AML-193 (cell line): ENCODE measurements around the gene MIEF1.

Source experiments
- DNase-seq, 2 experiments: peaks; one replicate each; lab custom pipeline; 2025; lab: John Stamatoyannopoulos, UW

Gene MIEF1

DNA sequence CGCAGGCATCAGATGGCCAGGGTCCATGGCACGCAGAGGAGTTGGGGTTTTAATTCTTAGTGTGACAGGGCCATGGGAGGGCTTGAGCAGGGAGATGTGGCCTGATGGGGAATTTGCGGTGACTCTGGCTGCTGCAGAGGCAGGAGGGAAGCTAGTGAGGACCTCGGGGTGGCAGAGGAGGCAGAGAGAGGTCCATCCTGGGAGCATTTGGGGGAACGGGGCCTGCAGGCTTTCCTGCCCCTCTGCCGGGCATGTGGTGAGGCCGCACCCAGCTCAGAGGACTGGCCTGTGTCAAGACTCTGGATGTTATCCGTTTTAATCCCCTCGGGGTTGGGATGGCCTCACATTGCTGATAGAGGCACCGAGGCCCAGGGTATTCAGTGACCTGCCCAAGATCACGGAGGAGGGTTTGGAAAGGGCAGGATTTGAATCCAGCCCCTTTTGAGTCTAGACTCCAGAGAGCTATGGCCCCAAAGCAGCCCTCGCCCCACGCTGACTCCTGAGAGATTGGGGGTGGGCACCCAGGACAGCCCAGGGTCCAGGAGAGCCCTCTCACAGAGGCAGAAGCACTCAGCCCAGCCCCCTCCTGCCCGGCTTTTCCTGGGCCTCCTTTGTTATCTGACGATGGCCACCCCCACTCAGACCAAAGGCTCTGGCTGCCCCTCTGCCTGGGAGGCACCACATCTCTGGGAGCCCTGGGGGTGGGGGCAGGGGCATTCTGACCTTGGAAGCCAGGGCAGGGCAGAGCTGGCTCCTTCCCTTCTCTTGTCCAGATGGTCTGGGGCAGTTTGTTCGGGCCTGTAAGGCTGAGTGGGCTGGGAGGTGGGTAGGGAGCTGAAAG, 31.4 kb upstream of the MIEF1 start:
- DNase-seq = no peak

DNA sequence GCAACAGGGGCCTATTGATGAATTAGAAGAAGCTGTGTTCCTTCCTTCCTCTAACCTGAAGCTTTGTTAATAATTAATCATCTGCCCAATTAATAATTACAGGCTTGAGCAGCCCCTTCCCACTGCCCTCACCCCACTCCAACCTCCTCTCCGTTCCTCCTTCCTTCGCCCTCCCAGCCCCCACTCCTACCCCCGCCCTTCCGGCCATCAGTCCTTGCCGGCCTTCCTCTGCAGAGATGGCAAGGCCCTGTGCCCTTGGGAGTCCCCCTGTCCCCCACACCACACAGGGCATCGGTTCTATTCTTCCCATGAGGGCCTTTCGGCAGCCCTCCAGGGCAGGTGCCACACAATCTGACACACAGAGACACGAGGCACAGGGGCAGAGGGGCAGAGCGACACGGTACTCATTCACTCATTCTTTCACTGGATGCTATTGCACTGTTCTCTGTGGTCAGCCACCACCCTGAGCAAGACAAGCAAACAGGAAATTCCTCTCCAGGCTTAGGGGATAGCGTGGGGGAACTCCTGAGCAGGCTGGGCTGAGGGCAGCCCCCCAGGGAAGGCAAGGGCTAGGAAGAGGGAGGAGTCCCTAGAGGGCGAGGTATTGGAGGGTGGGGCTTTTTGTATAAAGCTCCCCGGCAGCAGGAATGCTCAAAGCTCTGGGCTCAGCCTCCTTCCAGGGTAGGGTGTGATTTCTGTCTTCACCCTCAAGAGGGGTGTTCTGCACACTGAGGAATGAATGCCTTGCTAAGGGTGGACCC, 30.5 kb upstream of the MIEF1 start:
- peak; percentile 3 to 9 for DNase-seq

DNA sequence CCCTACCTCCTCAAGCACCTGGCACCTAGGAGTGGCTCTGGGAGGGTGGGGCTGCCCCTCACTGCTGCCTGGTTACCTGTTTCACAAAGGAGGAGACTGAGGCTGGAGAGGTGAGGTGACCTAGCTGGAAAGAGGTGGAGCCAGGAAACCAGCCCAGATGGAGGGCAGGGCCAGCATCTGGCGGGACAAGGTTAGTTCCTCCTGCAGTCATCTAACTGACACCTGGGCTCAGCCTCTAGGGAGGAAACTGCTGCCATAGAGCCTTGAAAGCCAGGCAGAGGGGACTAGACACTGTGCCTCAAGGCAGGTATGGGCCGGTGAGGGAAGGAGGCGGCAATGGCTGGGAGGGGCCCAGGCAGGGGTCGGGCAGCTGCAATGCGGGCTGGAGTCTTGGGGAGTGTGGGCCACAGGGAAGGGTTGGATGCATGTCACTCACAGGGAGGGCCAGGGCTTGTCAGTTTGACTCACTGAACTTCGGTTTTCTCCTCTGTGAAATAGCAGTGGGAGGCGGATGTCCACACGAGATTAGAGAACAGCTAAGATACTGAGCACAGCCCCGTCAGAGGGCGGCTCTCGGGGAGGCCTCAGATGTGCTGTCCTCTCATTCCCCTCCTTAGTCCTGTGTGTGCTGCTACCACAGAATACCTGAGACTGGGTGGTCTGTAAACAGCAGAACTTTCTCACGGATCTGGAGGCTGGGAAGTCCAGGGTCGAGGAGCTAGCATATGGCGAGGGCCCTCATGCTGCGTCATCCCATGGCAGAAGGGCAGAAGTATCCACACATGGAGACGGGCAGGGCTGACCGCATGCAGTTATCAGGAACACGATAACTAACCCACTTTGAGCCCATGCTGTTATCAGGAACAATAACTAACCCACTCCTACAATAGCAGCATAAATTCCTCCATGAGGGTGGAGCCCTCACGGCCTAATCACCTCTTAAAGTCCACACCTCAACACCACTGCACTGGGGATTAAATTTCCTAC, 29.2 kb upstream of the MIEF1 start:
- no peak for DNase-seq

DNA sequence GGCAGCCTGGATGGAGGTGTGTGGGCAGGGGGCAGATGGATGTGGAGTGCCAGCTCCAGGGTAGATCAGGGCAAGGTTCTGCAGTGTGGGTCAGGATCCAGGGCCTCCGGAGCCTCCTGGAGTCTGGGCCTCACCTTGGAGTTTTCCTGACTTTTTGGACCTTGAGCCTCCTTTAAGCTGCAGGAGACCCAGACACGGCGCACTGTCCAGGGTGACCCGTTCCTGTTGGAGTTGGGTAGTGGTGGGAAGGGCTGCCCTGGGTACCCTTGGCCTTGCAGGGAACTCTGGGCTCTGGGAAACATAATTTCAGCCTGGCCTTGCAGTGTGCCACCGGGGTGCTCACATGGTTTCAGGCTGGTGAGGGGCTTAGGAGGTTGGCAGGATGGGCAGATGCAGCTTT, 28.2 kb upstream of the MIEF1 start:
- DNase-seq = no peak

DNA sequence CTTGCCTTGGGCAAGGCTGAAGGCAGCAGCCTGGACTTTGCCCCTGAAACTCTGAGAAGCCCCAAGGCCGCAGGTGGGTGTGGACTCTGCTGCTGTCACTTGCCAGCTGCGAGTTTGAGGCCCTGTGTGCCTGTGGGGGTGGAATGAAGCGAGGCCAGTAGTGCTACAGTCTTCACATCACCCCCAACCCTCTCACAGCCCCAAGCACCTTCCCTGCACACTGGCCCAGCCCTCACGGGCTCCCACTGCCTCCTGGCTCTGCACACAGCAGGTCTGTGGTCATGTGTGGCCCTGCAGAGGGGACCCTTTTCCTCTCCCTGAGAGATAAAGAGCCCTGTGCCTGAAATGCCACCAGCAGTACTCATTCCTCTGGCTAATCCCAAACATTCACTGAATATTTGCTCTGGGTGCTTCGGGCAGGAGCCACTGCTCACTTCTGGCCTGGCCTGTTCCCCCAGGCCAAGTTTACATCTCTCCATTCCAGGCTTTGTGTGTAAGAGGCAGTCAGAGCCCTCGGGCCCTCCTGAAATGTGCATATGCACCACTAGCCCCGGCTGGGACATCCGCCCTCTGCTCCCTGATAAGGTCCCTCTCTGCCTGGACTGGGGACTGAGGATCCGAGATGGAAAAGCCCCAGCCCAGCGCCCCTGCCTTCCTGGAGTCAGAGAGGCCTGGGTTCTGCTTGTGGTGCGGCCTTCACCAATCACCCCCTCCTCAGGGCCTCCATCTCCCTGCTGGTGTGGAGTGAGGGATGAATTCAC, 27.6 kb upstream of the MIEF1 start:
- DNase-seq = no peak

DNA sequence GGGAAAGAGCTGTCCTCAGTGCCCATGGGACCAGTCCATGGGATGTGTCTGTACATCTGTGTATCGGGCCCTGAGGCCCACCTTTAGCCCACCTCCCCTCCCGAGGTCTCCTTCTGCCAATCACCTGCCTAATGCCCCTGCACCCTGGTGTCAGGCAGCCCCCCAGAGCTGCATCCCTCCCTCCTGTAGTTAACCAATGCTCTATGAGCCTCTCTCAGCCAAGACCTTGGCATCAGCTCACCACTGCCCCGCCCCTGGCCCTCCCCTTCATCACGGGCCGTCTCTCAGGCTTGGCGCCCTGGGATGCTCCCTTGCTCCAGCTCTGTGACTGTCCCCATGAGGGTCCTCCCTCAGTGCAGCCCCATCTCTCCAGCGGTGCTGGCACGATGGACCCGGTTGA, 26.8 kb upstream of the MIEF1 start:
- DNase-seq = no peak

DNA sequence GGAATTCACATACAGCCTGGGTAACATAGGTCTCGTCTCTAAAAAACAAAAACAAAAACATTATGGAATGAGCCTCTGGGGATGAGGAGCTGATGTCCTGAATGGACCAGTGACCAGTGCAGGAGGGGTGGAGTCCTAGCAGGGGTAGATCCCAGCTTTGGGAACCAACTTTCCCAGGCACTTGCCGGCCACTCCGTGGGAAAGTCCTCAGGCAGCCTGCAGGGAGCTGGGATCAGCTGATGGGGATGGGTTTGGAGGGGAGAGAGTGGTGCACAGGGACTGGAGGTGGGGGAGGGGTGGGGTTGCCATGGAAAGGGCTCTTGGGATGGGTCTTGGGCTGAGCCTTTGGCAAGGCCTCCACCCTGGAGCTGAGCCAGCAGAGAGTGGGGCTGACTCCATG, 26.2 kb upstream of the MIEF1 start:
- DNase-seq = no peak

DNA sequence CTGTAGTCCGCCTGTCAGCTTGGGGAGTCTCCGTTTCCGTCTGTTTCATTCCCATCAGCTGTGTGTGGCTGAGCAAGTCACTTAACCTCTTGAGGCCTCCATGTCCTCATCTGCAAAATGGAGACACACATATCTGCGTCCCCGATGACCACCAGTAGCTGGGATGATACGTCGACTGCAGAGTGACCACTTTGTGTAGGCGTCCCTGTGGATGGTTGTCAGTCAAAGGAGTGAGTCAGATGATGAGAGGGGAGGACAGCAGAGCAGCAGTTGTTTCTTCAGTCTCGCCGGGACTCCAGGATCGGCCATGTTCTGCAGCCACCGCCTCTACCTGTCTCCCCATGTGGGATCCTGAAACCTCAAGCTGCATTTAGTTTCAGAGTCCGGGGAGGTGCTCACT, 25.4 kb upstream of the MIEF1 start:
- DNase-seq = no peak

DNA sequence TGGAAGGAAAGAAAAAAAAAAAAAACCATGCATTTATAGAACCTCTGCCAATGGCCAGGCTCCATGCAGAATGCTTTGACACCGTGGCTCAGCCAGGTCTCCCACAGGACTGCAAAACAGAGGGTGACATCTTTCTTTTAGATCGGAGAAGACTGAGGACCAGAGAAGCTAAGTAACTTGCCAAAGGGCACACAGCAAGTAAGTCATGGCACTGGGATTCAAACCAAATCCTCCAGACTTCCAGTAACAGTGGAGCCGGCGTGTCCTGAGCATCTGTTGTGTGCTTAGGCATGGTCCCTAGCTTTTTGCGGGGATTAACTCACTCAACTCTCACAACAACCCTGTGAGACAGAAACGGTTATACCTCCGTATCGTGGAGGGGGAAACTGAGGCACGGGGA, 24.5 kb upstream of the MIEF1 start:
- DNase-seq = no peak

DNA sequence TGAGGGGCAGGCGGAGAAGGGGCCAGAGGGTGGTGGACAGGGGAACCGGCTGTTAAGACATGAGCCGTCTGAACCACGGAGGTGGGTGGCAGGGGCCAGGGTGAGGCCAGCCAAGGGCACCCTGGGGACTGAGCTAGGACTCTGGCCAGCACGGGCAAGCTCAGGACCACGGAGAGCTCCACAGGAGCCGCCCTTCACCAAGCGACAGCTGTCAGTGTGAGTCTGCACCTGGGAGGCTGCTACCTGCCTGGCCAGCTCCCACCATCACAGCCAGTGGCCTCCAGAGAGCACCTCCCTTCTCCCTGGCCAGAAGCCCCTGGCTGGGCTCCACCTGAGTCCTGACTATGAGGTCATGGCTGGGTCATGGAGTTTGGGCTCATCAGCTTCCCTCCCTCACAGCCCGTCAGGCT, 23.6 kb upstream of the MIEF1 start:
- DNase-seq = no peak

DNA sequence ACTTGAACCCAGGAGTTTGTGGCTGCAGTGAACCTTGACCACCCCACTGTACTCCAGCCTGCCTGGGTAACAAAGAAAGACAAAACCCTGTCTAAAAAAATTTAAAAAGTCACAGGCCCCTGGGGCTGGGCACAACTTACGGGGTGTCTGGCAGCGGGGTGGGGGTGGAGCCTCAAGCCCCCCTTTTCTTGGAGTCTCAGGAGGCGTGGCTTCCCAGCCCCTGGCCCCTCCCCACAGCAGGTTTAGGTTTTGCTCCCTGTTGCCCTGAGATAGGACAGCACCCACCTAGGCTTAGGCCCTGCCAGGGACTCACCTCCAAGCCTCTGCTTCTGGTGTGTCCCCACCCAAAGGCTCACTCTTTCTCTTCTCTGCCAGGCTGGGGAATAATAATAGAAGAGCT, 22.8 kb upstream of the MIEF1 start:
- no peak for DNase-seq

DNA sequence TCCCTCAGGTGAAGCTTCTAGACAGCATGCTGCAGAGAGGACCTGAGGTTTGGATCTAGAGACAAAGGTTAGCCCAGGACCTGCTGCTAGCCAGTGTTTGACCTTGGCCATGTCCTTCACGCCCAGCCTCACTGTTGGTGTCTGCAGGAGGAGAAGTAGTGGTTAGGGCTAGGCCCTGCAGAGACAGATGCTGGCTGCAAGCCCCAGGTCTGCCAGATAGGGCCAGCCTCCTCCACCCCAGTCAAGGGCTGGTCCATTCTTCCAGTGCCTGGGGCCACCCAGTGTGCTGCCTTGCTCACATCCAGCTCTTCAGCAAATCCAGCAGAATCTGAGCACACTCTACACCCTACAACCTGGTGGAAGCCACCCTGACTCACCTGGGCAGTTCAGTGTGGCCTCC, 21.5 kb upstream of the MIEF1 start:
- DNase-seq = no peak

DNA sequence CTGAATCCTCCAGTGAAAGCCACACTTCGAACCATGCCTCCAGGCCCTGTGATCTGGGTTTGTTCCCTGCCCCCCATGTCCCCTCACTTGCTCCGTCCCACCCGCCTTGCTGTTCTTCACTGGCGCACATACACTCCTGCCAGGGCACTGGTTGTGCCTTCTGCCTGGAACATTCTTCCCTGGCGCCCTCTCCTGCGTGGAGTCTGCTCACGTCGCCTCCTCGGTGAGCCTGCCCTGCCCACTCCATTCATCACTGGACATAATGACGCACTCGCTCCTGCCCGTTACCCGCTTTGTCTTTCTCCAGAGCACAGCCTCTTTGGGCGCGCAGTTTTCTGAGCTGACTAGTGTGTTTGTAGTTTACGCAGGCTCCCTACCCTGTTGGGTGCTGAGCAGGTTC, 21.0 kb upstream of the MIEF1 start:
- DNase-seq = no peak

DNA sequence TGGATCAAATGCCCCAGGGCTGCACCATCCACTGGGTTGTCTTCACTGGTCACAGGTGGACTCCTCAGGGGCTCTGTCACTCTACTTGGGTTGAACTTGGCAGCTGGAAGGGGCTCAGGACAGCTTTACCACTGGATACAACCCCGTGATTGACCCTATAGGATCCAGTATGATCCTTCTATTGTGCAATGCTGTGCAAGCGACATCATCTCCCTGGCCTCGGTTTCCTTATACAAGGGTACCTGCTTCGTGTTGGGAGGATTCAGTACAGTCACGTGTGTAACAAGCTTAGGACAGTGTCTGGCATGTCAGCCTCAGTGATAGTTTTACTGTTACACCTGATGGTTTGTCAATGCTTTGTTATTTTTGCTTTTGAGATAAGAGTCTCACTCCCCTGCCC, 20.5 kb upstream of the MIEF1 start:
- no peak for DNase-seq

DNA sequence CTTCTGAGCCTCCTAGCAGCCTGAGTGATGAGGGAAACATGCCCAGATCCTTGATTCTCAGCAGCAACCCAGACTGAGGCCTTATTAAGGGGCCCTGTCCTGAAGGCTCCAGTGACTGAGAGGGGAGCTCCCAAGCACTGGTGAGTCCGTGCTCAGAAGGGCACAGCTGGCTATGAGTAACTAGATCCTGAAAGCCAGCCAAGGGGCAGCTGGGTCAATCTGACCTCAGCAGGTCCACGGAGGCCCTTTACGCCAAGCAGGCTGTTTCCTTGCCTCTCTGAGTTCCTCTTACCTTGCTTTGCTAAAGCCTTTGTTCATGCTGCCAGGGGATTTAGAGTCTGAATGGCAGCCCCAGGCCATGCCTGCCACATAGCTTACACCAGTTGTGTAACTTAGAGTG, 19.3 kb upstream of the MIEF1 start:
- no peak for DNase-seq

DNA sequence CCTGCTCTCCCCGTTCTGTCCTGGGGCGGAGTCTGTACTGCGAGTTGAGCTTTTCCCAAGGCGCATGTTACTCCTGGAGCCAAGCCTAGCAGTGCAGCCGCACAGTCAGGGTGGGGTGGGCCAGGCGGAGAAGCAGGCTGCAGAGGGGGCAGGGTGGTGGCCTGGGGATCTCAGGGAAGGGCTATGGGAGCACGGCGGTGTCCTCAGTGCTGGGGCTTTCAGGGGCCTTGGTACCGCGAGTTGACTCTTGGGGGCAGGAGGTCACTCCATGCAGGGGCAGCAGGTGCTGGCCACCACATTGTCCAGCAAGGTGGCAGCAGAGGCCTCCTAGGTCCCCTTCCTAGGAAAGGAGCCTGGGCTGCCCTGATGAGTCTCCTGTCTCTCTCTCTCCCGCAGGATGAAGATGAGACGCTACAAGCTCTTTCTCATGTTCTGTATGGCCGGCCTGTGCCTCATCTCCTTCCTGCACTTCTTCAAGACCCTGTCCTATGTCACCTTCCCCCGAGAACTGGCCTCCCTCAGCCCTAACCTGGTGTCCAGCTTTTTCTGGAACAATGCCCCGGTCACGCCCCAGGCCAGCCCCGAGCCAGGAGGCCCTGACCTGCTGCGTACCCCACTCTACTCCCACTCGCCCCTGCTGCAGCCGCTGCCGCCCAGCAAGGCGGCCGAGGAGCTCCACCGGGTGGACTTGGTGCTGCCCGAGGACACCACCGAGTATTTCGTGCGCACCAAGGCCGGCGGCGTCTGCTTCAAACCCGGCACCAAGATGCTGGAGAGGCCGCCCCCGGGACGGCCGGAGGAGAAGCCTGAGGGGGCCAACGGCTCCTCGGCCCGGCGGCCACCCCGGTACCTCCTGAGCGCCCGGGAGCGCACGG, 14.9 kb upstream of the MIEF1 start:
- no peak for DNase-seq

DNA sequence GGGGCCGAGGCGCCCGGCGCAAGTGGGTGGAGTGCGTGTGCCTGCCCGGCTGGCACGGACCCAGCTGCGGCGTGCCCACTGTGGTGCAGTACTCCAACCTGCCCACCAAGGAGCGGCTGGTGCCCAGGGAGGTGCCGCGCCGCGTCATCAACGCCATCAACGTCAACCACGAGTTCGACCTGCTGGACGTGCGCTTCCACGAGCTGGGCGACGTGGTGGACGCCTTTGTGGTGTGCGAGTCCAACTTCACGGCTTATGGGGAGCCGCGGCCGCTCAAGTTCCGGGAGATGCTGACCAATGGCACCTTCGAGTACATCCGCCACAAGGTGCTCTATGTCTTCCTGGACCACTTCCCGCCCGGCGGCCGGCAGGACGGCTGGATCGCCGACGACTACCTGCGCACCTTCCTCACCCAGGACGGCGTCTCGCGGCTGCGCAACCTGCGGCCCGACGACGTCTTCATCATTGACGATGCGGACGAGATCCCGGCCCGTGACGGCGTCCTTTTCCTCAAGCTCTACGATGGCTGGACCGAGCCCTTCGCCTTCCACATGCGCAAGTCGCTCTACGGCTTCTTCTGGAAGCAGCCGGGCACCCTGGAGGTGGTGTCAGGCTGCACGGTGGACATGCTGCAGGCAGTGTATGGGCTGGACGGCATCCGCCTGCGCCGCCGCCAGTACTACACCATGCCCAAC, 14.1 kb upstream of the MIEF1 start:
- DNase-seq = no peak

DNA sequence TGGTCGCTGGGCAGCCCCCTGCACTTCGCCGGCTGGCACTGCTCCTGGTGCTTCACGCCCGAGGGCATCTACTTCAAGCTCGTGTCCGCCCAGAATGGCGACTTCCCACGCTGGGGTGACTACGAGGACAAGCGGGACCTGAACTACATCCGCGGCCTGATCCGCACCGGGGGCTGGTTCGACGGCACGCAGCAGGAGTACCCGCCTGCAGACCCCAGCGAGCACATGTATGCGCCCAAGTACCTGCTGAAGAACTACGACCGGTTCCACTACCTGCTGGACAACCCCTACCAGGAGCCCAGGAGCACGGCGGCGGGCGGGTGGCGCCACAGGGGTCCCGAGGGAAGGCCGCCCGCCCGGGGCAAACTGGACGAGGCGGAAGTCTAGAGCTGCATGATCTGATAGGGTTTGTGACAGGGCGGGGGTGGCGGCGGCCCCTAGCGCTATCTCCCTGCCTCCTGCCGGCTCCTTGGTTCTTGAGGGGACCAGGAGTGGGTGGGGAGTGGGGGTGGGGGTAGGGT, 13.5 kb upstream of the MIEF1 start:
- no peak for DNase-seq
